ENCODE measurements around the gene MLLT6.

GRCh38 chr17:38752308-38753070 is 47.4 kb downstream of the MLLT6 start, which contains the start of gene PSMB3:
- TF ChIP-seq CTCF (IDR thresholded peaks at IDR 0.05; ENCODE audit: low read length) (no peak), EZH2 (optimal IDR thresholded peaks at IDR 0.05; ENCODE audit: low read depth, low read length) (no peak)
